Measurements from ENCODE around the gene TMEM229B. TPM values are rescaled to one million over a fixed set of nuclear protein-coding genes. Genes with fewer than 3 reads are reported as not detected.

Gene TMEM229B
- total and polyA plus RNA-seq, 2 donors (not counting 1 experiment from before 2014, with no cell fraction given): 0.68 to 0.99 TPM

GRCh38 chr14:67532606-67532997 is 44.1 kb upstream of the TMEM229B start:
- H3K27ac ChIP-seq (ENCODE audit: insufficient read depth, low read length): no peak overlapping the region
- H3K36me3 ChIP-seq (ENCODE audit: control insufficient read depth, insufficient read depth, low read length): no peaks in the 10 kb centered on the region
- no peak for DNase-seq (ENCODE audit: low read depth in 2 of 2)
- H3K4me1 ChIP-seq (ENCODE audit: control insufficient read depth, extremely low read depth, insufficient read depth, low read length): no peaks in the 10 kb centered on the region
- peaks cover 6% of the 10 kb centered on the region for H3K27me3 ChIP-seq (ENCODE audit: control insufficient read depth, insufficient read depth, low read length)
- H3K4me2 ChIP-seq (ENCODE audit: extremely low read depth, insufficient read depth, low read length): peak overlapping the region; percentile 92
- no peaks in the 10 kb centered on the region for H4K20me1 ChIP-seq (ENCODE audit: control insufficient read depth, extremely low read depth, insufficient read depth, low read length)
- no peak overlapping the region for H3K9ac ChIP-seq (ENCODE audit: insufficient read depth, low read length)
- H3K79me2 ChIP-seq (ENCODE audit: control insufficient read depth, insufficient read depth, low read length): no peaks in the 10 kb centered on the region
- H3K9me3 ChIP-seq (ENCODE audit: control insufficient read depth, insufficient read depth, low read depth, low read length): no peaks in the 10 kb centered on the region
- TF ChIP-seq CTCF (conservative IDR thresholded peaks at IDR 0.05 in 1 of 2, IDR thresholded peaks at IDR 0.05 in 1 of 2; ENCODE audit: low read depth in 1 of 2, low read length in 2 of 2) (no peak), EZH2 (IDR thresholded peaks at IDR 0.05; ENCODE audit: low read length, missing control alignments) (no peak)
- H2AFZ ChIP-seq (ENCODE audit: low read length): peak overlapping the region; percentile 74
- peak overlapping the region; percentile 48 to 62 (median 60) for H3K4me3 ChIP-seq (replicated peaks in 1 of 4; ENCODE audit: control extremely low read depth in 1 of 4, insufficient read depth in 1 of 4, low read depth in 3 of 4, low read length in 4 of 4)

GRCh38 chr14:67529947-67530935 is 41.7 kb upstream of the TMEM229B start:
- Histone ChIP-seq H3K4me3 (replicated peaks in 1 of 4; ENCODE audit: control extremely low read depth in 1 of 4, insufficient read depth in 1 of 4, low read depth in 3 of 4, low read length in 4 of 4) (no peak overlapping the region), H3K27me3 (ENCODE audit: control insufficient read depth, insufficient read depth, low read length) (peaks cover 9% of the 10 kb centered on the region), H3K9ac (ENCODE audit: insufficient read depth, low read length) (no peak overlapping the region), H2AFZ (ENCODE audit: low read length) (no peak overlapping the region), H3K4me2 (ENCODE audit: extremely low read depth, insufficient read depth, low read length) (no peak overlapping the region), H3K9me3 (ENCODE audit: control insufficient read depth, insufficient read depth, low read depth, low read length) (no peaks in the 10 kb centered on the region), H3K4me1 (ENCODE audit: control insufficient read depth, extremely low read depth, insufficient read depth, low read length) (no peaks in the 10 kb centered on the region), H3K79me2 (ENCODE audit: control insufficient read depth, insufficient read depth, low read length) (no peaks in the 10 kb centered on the region), H3K36me3 (ENCODE audit: control insufficient read depth, insufficient read depth, low read length) (no peaks in the 10 kb centered on the region), H4K20me1 (ENCODE audit: control insufficient read depth, extremely low read depth, insufficient read depth, low read length) (no peaks in the 10 kb centered on the region), H3K27ac (ENCODE audit: insufficient read depth, low read length) (no peak overlapping the region)
- TF ChIP-seq EZH2 (IDR thresholded peaks at IDR 0.05; ENCODE audit: low read length, missing control alignments) (no peak), CTCF (conservative IDR thresholded peaks at IDR 0.05 in 1 of 2, IDR thresholded peaks at IDR 0.05 in 1 of 2; ENCODE audit: low read depth in 1 of 2, low read length in 2 of 2) (no peak)
- no peak for DNase-seq (ENCODE audit: low read depth in 2 of 2)

GRCh38 chr14:67528276-67528675 is 39.8 kb upstream of the TMEM229B start:
- no peaks in the 10 kb centered on the region for H3K79me2 ChIP-seq (ENCODE audit: control insufficient read depth, insufficient read depth, low read length)

More at GRCh38 chr14:67528276-67528675, 39.8 kb upstream of the TMEM229B start:
- H3K9me3 ChIP-seq (ENCODE audit: control insufficient read depth, insufficient read depth, low read depth, low read length): no peaks in the 10 kb centered on the region
- H3K4me3 ChIP-seq (replicated peaks in 1 of 4; ENCODE audit: control extremely low read depth in 1 of 4, insufficient read depth in 1 of 4, low read depth in 3 of 4, low read length in 4 of 4): no peak overlapping the region
- DNase-seq (ENCODE audit: low read depth in 2 of 2): no peak
- H3K4me1 ChIP-seq (ENCODE audit: control insufficient read depth, extremely low read depth, insufficient read depth, low read length): no peaks in the 10 kb centered on the region
- peaks cover 14% of the 10 kb centered on the region for H3K27me3 ChIP-seq (ENCODE audit: control insufficient read depth, insufficient read depth, low read length)
- no peaks in the 10 kb centered on the region for H3K36me3 ChIP-seq (ENCODE audit: control insufficient read depth, insufficient read depth, low read length)
- H3K9ac ChIP-seq (ENCODE audit: insufficient read depth, low read length): no peak overlapping the region
- TF ChIP-seq CTCF (conservative IDR thresholded peaks at IDR 0.05 in 1 of 2, IDR thresholded peaks at IDR 0.05 in 1 of 2; ENCODE audit: low read depth in 1 of 2, low read length in 2 of 2) (no peak), EZH2 (IDR thresholded peaks at IDR 0.05; ENCODE audit: low read length, missing control alignments) (peak; percentile 18)
- no peak overlapping the region for H3K4me2 ChIP-seq (ENCODE audit: extremely low read depth, insufficient read depth, low read length)
- H2AFZ ChIP-seq (ENCODE audit: low read length): no peak overlapping the region
- no peaks in the 10 kb centered on the region for H4K20me1 ChIP-seq (ENCODE audit: control insufficient read depth, extremely low read depth, insufficient read depth, low read length)
- H3K27ac ChIP-seq (ENCODE audit: insufficient read depth, low read length): no peak overlapping the region

All from fibroblast of lung (primary cell).